HEK293T (cell line): ENCODE results near the gene SLC39A6.
"Not testable (repeated sequence)": the region's sequence is repeated elsewhere in the genome, so short reads cannot be mapped to it uniquely, and the experiment has no call there.

Experiments
- BHLHE40 ChIP-seq: fragments of 450-650 bp; IDR thresholded peaks from 2 replicates; pipeline ENCODE4 v1.6.1; 2016; ENCODE audit warnings: mild to moderate bottlenecking, moderate library complexity, borderline replicate concordance
- SP1 ChIP-seq: fragments of 450-650 bp; IDR thresholded peaks from 2 replicates; pipeline ENCODE4 v1.6.1; 2017
- TARDBP ChIP-seq: fragments of 450-650 bp; IDR thresholded peaks from 2 replicates; pipeline ENCODE4 v1.6.1; 2016

DNA sequence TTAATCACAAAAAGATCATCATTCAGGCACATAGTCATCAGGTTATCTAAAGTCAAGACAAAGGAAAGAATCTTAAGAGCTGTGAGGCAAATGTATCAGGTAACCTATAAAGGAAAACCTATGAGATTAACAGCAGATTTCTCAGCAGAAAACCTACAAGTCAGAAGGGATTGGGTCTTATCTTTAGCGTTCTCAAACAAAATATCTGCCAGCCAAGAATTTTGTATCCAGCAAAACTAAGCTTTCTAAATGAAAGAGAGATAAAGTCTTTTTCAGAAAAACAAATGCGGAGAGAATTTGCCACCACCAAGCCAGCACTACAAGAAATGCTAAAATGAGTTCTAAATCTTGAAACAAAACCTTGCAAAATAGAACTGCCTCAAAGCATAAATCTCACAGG is 48.0 kb downstream of the SLC39A6 start:
- not testable (repeated sequence) for TF ChIP-seq SP1, BHLHE40, TARDBP
